ENCODE data around the gene PIP4K2A.

DNA sequence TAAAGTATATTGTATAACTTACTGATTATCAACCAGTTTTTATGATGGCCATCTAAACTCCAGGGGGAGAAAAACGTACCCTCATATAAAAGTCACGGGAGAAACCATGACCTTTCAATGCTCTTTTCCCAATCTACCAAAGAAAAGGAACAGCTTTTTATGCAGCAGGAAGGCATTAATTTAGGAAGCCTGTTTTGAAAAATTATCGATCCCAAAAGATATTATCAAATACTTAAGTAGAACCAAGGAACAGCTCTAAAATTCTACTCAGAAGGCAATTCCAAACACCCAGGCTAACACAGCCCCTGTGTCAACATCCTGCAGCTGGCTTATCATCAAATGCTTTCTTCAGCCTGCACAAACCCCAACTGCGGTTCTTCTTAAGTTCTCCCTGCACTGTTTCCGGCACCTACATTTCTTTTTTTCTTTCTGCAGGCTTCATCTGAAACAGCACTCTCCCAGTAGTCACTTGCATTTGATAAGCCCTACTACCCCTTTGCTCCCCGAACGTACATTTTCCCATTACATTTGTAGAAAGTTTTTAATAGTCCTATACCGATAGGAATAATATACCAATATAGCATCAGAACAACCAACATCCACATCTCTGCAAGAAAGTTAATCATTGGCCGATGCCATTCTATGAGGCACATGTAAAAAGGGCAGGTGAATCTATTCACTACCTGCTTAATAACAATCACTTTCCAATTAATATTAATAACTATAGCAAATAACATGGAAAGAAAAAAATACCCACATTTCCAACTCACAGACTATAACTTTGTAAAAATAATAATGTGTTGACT, 47.9 kb downstream of the PIP4K2A start:
- TF ChIP-seq CTCF (IDR thresholded peaks at IDR 0.05) (no peak), POLR2A (IDR thresholded peaks at IDR 0.05) (no peak)

All from prostate gland (tissue), 2 donors.